Endothelial cell of umbilical vein (primary cell): ENCODE measurements around the gene DAD1. TPM values are rescaled to one million over a fixed set of nuclear protein-coding genes. Genes with fewer than 3 reads are reported as not detected.

Source experiments
- BruUV-seq: library from RNA; stranded (reverse); fragments of 400-500 nt; replicated peaks from 2 replicates; lab custom pipeline; 2021; lab: Mats Ljungman, UMichigan
- CTCF ChIA-PET: fragments of 300-600, 350-600 bp; sonication (Branson Sonifier 250); formaldehyde crosslinking; loops from one replicate; lab custom pipeline; 2021; ENCODE audit warnings: antibody characterized with exemption, inconsistent platforms; lab: Charles Lee
- POLR2A ChIA-PET: fragments of 300-600, 350-600 bp; sonication (Branson Sonifier 250); formaldehyde crosslinking; loops from one replicate; lab custom pipeline; 2021; ENCODE audit warnings: antibody characterized with exemption, inconsistent platforms; lab: Charles Lee
- DNase-seq: peaks from one replicate; pipeline ENCODE4 v3.0.0-alpha.2; 2011; ENCODE audit warnings: low read depth, low spot score
- FAIRE-seq: peaks from 2 replicates; lab custom pipeline; 2011; peaks lifted over from hg19 to GRCh38; lab: Jason Lieb, UNC
- H2AFZ ChIP-seq: 2 replicates; pipeline ENCODE4 v1.6.0; 2012; ENCODE audit warnings: low read depth, low read length, control low read depth, inconsistent platforms
- H3K27ac ChIP-seq: 2 replicates; pipeline ENCODE4 v1.5.1; 2011; ENCODE audit warnings: low read depth, mild to moderate bottlenecking, control low read depth, low read length, moderate library complexity; ENCODE audit not compliant: insufficient read depth
- H3K27me3 ChIP-seq, 2 experiments: 2 replicates each; pipeline versions ENCODE4 v1.6.0 to v1.6.1; 2011; ENCODE audit warnings: low read length in 2 of 2, mixed read lengths in 1 of 2; ENCODE audit not compliant: control insufficient read depth in 2 of 2, insufficient read depth in 2 of 2
- H3K36me3 ChIP-seq, 2 experiments: 2 replicates in 1 of 2; 3 replicates in 1 of 2; pipeline ENCODE4 v1.5.1; 2011; ENCODE audit warnings: low read length in 2 of 2, mild to moderate bottlenecking in 1 of 2, moderate library complexity in 1 of 2; ENCODE audit not compliant: control insufficient read depth in 2 of 2, insufficient read depth in 2 of 2; ENCODE audit errors: extremely low read depth in 1 of 2
- H3K4me1 ChIP-seq: 3 replicates; pipeline ENCODE4 v1.5.1; 2011; ENCODE audit warnings: mild to moderate bottlenecking, low read length; ENCODE audit not compliant: control insufficient read depth, insufficient read depth; ENCODE audit errors: extremely low read depth
- H3K4me2 ChIP-seq: 2 replicates; pipeline ENCODE4 v1.6.1; 2011; ENCODE audit warnings: low read length, control low read depth, mixed read lengths; ENCODE audit not compliant: insufficient read depth
- H3K4me3 ChIP-seq, 3 experiments: fragments of 200-600 bp in 1 of 3; sonication (generic), shearing (Covaris generic) in 1 of 3; replicated peaks in 1 of 3; 2 replicates each; pipeline ENCODE4 v1.5.1; 2011 to 2016; ENCODE audit warnings: control low read depth in 3 of 3, low read length in 3 of 3, mild to moderate bottlenecking in 2 of 3, inconsistent platforms in 1 of 3, low read depth in 1 of 3, moderate library complexity in 1 of 3; ENCODE audit not compliant: insufficient read depth in 1 of 3
- H3K79me2 ChIP-seq: 2 replicates; pipeline ENCODE4 v1.6.0; 2012; ENCODE audit warnings: low read length, inconsistent platforms; ENCODE audit not compliant: control insufficient read depth, insufficient read depth
- H3K9ac ChIP-seq: replicated peaks from 2 replicates; pipeline ENCODE3; 2011; ENCODE audit warnings: low read length, control low read depth; ENCODE audit not compliant: insufficient read depth; ENCODE audit errors: extremely low read depth
- H3K9me1 ChIP-seq: replicated peaks from 3 replicates; pipeline ENCODE4 v1.6.0; 2011; ENCODE audit warnings: mild to moderate bottlenecking, low read length; ENCODE audit not compliant: control insufficient read depth, insufficient read depth; ENCODE audit errors: extremely low read depth
- H3K9me3 ChIP-seq: replicated peaks from 2 replicates; pipeline ENCODE4 v1.5.1; 2012; ENCODE audit warnings: low read length, inconsistent platforms; ENCODE audit not compliant: control insufficient read depth, insufficient read depth
- H4K20me1 ChIP-seq: replicated peaks from 2 replicates; pipeline ENCODE3; 2011; ENCODE audit warnings: mild to moderate bottlenecking, low read length; ENCODE audit not compliant: control insufficient read depth, insufficient read depth; ENCODE audit errors: extremely low read depth
- EZH2 ChIP-seq: IDR thresholded peaks from 2 replicates; pipeline ENCODE4 v1.6.1; 2012; ENCODE audit warnings: borderline replicate concordance, low read depth, mild to moderate bottlenecking, moderate library complexity, low read length, inconsistent platforms; ENCODE audit not compliant: severe bottlenecking
- GATA2 ChIP-seq: IDR thresholded peaks from 2 replicates; pipeline ENCODE4 v1.7.0; 2011; ENCODE audit warnings: low read depth, mild to moderate bottlenecking, moderate library complexity, mixed read lengths, low read length; ENCODE audit not compliant: insufficient read length, insufficient read depth
- MYC ChIP-seq: IDR thresholded peaks from one replicate; pipeline ENCODE4 v1.6.1; 2011; ENCODE audit warnings: mild to moderate bottlenecking, low read depth, low read length
- POLR2A ChIP-seq: IDR thresholded peaks from 2 replicates; pipeline ENCODE4 v1.6.1; 2012; ENCODE audit warnings: low read depth, mild to moderate bottlenecking, control low read depth, low read length
- dilution Hi-C: fragments of 300-500 bp; cut with MboI; formaldehyde crosslinking; loops from one replicate; pipeline ENCODE4 v1.15.0; 2019; ENCODE audit warnings: low sequenced_read_pairs; ENCODE audit not compliant: extremely low pct_ligation_motif_present
- intact Hi-C: fragments of 100-400 bp; cut with micrococcal nuclease; formaldehyde crosslinking; loops from one replicate; pipeline ENCODE4 v1.10.0; 2022
- polyA plus RNA-seq, 4 experiments: library from polyadenylated mRNA; depleted of rRNA in 3 of 4; stranded (reverse) in 3 of 4; unstranded in 1 of 4; fragments of >200 nt; gene quantifications; 2 replicates each; pipeline versions ENCODE4 v1.2.1 to v1.2.3, GENCODE V29; 2011 to 2012; ENCODE audit warnings: missing spikeins in 1 of 4
- total RNA-seq: library from RNA; stranded (reverse); gene quantifications from 2 replicates; pipeline ENCODE4 v1.2.3, GENCODE V29; 2021
- TF ChIP-seq, protein P1 (sequence below), 2 donors: IDR thresholded peaks; 1 replicate in 1 of 2; 2 replicates in 1 of 2; pipeline ENCODE4 v1.5.1; 2011; ENCODE audit warnings: low read length in 2 of 2, mild to moderate bottlenecking in 2 of 2, moderate library complexity in 2 of 2, control low read depth in 1 of 2, inconsistent platforms in 1 of 2, low read depth in 1 of 2; ENCODE audit not compliant: insufficient read depth in 1 of 2; ENCODE audit errors: extremely low read depth in 1 of 2

DAD1 gene
- total and polyA plus RNA-seq, 2 donors (not counting 3 experiments of a cell fraction or from before 2014, with no cell fraction given), result 299 to 1,227 TPM

- dilution Hi-C loops, result no loop called here
Measured at GRCh38 chr14:22556990-22557623, 31.9 kb downstream of the DAD1 start.

More at GRCh38 chr14:22556990-22557623, 31.9 kb downstream of the DAD1 start:
- BruUV-seq, result no TSS peak
- Histone ChIP-seq H3K9me3 (no peaks in the 10 kb centered on the region), H3K27ac (peak overlapping the region; percentile 88), H3K79me2 (no peaks in the 10 kb centered on the region), H3K4me1 (peaks cover 52% of the 10 kb centered on the region), H3K4me2 (peak overlapping the region; percentile 66), H3K9ac (peak overlapping the region; percentile 78), H2AFZ (peak overlapping the region; percentile 67), H4K20me1 (no peaks in the 10 kb centered on the region), H3K27me3 (no peaks in the 10 kb centered on the region), H3K4me3 (peak overlapping the region in 2 of 3 experiments; percentile 10 to 14), H3K36me3 (no peaks in the 10 kb centered on the region), H3K9me1 (no peaks in the 10 kb centered on the region)
- intact Hi-C loops, result loop anchor here (1.0 to 10.0 kb wide), 15 partner anchors 82 to 642 kb away; partner anchors contain the start of genes MMP14, OXA1L and RBM23
- TF ChIP-seq GATA2 (no peak), POLR2A (no peak), MYC (no peak), EZH2 (no peak)
- TF ChIP-seq, protein P1, sequence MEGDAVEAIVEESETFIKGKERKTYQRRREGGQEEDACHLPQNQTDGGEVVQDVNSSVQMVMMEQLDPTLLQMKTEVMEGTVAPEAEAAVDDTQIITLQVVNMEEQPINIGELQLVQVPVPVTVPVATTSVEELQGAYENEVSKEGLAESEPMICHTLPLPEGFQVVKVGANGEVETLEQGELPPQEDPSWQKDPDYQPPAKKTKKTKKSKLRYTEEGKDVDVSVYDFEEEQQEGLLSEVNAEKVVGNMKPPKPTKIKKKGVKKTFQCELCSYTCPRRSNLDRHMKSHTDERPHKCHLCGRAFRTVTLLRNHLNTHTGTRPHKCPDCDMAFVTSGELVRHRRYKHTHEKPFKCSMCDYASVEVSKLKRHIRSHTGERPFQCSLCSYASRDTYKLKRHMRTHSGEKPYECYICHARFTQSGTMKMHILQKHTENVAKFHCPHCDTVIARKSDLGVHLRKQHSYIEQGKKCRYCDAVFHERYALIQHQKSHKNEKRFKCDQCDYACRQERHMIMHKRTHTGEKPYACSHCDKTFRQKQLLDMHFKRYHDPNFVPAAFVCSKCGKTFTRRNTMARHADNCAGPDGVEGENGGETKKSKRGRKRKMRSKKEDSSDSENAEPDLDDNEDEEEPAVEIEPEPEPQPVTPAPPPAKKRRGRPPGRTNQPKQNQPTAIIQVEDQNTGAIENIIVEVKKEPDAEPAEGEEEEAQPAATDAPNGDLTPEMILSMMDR (IDR thresholded peaks at IDR 0.05; ENCODE audit: extremely low read depth in 1 of 2, insufficient read depth in 1 of 2, low read depth in 1 of 2, low read length in 2 of 2), result peak; percentile 84 to 99
- POLR2A ChIA-PET, result no interaction called here
- DNase-seq (peak; percentile 71), FAIRE-seq (peak; percentile 89)
- CTCF ChIA-PET, result interaction anchor here (0.7 to 3.2 kb wide), 36 partner anchors 10 to 501 kb away, joined by 3 to 35 read pairs (median 4); partner anchors contain the start of genes AJUBA, DAD1, HAUS4 and MMP14
